Activated CD8-positive, alpha-beta T cell treated with anti-CD3 and anti-CD28 coated beads for 36 hours (primary cell): ENCODE measurements around the gene TGIF2. TPM values are rescaled to one million over a fixed set of nuclear protein-coding genes. Genes with fewer than 3 reads are reported as not detected.

Experiments used
- ATAC-seq: fragments of 200-7000 bp; cut with Tn5 transposase; one replicate; pipeline ENCODE4 v1.10.0; 2021; ENCODE audit warnings: mild to moderate bottlenecking, moderate library complexity
- CTCF ChIA-PET: fragments of 350-600 bp; sonication (Branson Sonifier 250); formaldehyde crosslinking; loops from one replicate; lab custom pipeline; 2021; ENCODE audit warnings: antibody characterized with exemption; lab: Charles Lee
- POLR2A ChIA-PET: fragments of 350-600 bp; sonication (Branson Sonifier 250); formaldehyde crosslinking; loops from one replicate; lab custom pipeline; 2021; ENCODE audit warnings: antibody characterized with exemption; lab: Charles Lee
- DNase-seq: peaks from one replicate; pipeline ENCODE4 v3.0.0-alpha.2; 2020
- H3K27ac Mint-ChIP-seq: one replicate; pipeline ENCODE4 v1.8.0; 2021; ENCODE audit warnings: mild to moderate bottlenecking, mixed read lengths
- H3K27me3 Mint-ChIP-seq: one replicate; pipeline ENCODE4 v1.8.0; 2021; ENCODE audit warnings: mixed read lengths
- H3K36me3 Mint-ChIP-seq: one replicate; pipeline ENCODE4 v1.8.0; 2021; ENCODE audit warnings: low read depth, mixed read lengths
- H3K4me1 Mint-ChIP-seq: one replicate; pipeline ENCODE4 v1.8.0; 2021; ENCODE audit warnings: low read depth, mixed read lengths
- H3K4me3 Mint-ChIP-seq: one replicate; pipeline ENCODE4 v1.8.0; 2021; ENCODE audit warnings: mild to moderate bottlenecking, moderate library complexity, mixed read lengths
- H3K9me3 Mint-ChIP-seq: one replicate; pipeline ENCODE4 v1.8.0; 2021; ENCODE audit warnings: mixed read lengths
- intact Hi-C: fragments of 100-400 bp; cut with micrococcal nuclease; formaldehyde crosslinking; loops from one replicate; pipeline ENCODE4 v1.10.0; 2022
- total RNA-seq, 2 experiments: library from RNA; stranded (reverse); gene quantifications; one replicate each; pipeline ENCODE4 v1.2.3, GENCODE V29; 2021
- TF ChIP-seq, protein P1 (sequence below): fragments of 200-600 bp; IDR thresholded peaks from one replicate; pipeline ENCODE4 v1.8.0; 2022; ENCODE audit warnings: antibody characterized with exemption, mild to moderate bottlenecking

Gene TGIF2
- total RNA-seq, 2 experiments from 2014 or later, result 55.3 to 56.8 TPM

- no peak overlapping the region for H3K27ac Mint-ChIP-seq
- intact Hi-C loops, result no loop called here
- ChIA-PET POLR2A (interaction anchor here (0.6 kb wide), 1 partner anchor 420 kb away, joined by 4 read pairs; no protein-coding TSS in a partner anchor), CTCF (interaction anchor here (1.4 kb wide), 1 partner anchor 78 kb away, joined by 4 read pairs; the partner anchor contains the start of gene RAB5IF)
- DNase-seq (no peak), ATAC-seq (no peak)
- H3K9me3 Mint-ChIP-seq, result no peaks in the 10 kb centered on the region
- no peaks in the 10 kb centered on the region for H3K4me1 Mint-ChIP-seq
- no peak overlapping the region for H3K4me3 Mint-ChIP-seq
- peaks cover 4% of the 10 kb centered on the region for H3K36me3 Mint-ChIP-seq
- no peaks in the 10 kb centered on the region for H3K27me3 Mint-ChIP-seq
- TF ChIP-seq, protein P1, sequence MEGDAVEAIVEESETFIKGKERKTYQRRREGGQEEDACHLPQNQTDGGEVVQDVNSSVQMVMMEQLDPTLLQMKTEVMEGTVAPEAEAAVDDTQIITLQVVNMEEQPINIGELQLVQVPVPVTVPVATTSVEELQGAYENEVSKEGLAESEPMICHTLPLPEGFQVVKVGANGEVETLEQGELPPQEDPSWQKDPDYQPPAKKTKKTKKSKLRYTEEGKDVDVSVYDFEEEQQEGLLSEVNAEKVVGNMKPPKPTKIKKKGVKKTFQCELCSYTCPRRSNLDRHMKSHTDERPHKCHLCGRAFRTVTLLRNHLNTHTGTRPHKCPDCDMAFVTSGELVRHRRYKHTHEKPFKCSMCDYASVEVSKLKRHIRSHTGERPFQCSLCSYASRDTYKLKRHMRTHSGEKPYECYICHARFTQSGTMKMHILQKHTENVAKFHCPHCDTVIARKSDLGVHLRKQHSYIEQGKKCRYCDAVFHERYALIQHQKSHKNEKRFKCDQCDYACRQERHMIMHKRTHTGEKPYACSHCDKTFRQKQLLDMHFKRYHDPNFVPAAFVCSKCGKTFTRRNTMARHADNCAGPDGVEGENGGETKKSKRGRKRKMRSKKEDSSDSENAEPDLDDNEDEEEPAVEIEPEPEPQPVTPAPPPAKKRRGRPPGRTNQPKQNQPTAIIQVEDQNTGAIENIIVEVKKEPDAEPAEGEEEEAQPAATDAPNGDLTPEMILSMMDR, result no peak
Observed at GRCh38 chr20:36528176-36528874, 45.1 kb upstream of the TGIF2 start.

- Mint-ChIP-seq H3K36me3 (peaks cover 4% of the 10 kb centered on the region), H3K9me3 (no peaks in the 10 kb centered on the region), H3K27me3 (no peaks in the 10 kb centered on the region), H3K27ac (no peak overlapping the region), H3K4me1 (no peaks in the 10 kb centered on the region), H3K4me3 (no peak overlapping the region)
- ChIA-PET POLR2A (interaction anchor here (0.6 kb wide), 1 partner anchor 421 kb away, joined by 4 read pairs; no protein-coding TSS in a partner anchor), CTCF (no interaction called here)
- DNase-seq (no peak), ATAC-seq (no peak)
- intact Hi-C loops, result no loop called here
- TF ChIP-seq, protein P1, result no peak
Observed at GRCh38 chr20:36528875-36529417, 44.5 kb upstream of the TGIF2 start.

DNA sequence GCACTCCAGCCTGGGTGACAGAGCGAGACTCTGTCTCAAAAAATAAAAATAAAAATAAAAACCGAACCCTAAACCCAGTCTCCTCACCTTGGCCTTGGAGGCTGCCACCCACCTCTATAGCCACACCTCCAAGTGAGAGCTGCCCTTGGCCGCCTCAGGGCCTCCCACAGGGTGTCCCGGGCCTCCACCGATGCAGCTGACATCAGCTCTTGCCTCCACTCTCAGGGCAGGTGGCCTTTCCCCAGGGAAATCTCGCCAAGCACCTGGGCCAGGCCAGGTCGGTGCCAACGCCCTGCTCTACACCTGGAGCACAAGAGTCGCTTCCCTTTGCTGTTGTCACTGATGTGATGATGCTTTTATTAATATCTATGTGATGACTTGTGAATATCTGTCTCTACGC is 41.0 kb upstream of the TGIF2 start:
- Mint-ChIP-seq H3K27ac (no peak overlapping the region), H3K27me3 (no peaks in the 10 kb centered on the region), H3K4me3 (no peak overlapping the region), H3K36me3 (no peaks in the 10 kb centered on the region), H3K9me3 (no peaks in the 10 kb centered on the region), H3K4me1 (no peaks in the 10 kb centered on the region)
- CTCF ChIA-PET, result interaction anchor here (0.5 kb wide), 1 partner anchor 22 kb away, joined by 4 read pairs; no protein-coding TSS in a partner anchor
- intact Hi-C loops, result no loop called here
- DNase-seq (no peak), ATAC-seq (no peak)
- POLR2A ChIA-PET, result no interaction called here
- TF ChIP-seq, protein P1, result no peak

DNA sequence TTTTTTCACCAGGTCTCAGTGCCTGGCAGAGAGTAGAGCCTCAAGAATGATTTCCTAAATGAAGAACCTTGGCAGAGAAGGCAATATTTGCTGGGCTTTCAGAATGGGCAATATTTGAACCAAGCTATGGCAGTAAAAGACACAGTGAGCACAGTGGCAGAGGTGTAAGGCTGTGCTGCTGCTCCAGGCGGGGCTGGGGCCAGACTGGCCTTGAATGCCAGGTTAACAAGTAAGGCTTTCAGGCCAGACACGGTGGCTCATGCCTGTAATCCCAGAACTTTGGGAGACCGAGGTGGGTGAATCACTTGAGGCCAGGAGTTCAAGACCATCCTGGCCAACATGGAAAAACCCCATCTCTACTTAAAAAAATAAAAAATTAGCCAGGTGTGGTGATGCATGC is 40.6 kb upstream of the TGIF2 start:
- Mint-ChIP-seq H3K4me1 (no peaks in the 10 kb centered on the region), H3K9me3 (no peaks in the 10 kb centered on the region), H3K27me3 (no peaks in the 10 kb centered on the region), H3K4me3 (no peak overlapping the region), H3K36me3 (no peaks in the 10 kb centered on the region), H3K27ac (no peak overlapping the region)
- ChIA-PET POLR2A (no interaction called here), CTCF (no interaction called here)
- ATAC-seq (no peak), DNase-seq (no peak)
- intact Hi-C loops, result no loop called here
- TF ChIP-seq, protein P1, result no peak

DNA sequence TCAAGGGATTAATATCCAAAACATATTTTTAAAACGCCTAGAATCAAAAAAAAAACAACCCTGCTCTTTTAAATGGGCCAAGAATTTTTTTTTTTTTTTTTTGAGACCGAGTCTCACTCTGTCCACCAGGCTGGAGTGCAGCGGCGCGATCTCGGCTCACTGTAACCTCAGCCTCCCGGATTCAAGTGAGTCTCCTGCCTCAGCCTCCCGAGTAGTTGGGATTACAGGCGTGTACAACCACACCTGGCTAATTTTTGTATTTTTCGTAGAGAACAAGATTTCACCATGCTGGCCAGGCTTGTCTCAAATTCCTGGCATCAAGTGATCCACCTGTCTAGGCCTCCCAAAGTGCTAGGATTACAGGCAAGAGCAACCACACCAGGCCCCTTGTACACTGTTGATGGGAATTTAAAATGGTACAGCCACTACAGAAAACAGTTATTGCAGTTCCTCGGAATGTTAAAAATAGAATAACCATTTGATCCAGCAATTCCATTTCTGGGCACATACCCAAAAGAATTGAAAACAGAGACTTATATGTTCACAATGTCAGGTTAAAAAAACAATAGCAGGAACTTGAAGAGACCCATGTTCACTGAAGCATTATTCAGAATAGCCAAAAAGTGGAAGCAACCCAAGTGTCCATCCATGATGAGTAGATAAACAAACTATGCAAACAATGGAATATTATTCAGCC is 35.2 kb upstream of the TGIF2 start:
- TF ChIP-seq, protein P1, result no peak
- no peak for DNase-seq
- Mint-ChIP-seq H3K27ac (no peak overlapping the region), H3K4me1 (no peaks in the 10 kb centered on the region), H3K36me3 (no peaks in the 10 kb centered on the region), H3K9me3 (no peaks in the 10 kb centered on the region), H3K27me3 (no peaks in the 10 kb centered on the region), H3K4me3 (no peak overlapping the region)
- intact Hi-C loops, result no loop called here
- CTCF ChIA-PET, result no interaction called here
- POLR2A ChIA-PET, result no interaction called here
- no peak for ATAC-seq
